Measurements from ENCODE around the gene NGB.
"Not testable (repeated sequence)": the region's sequence is repeated elsewhere in the genome, so short reads cannot be mapped to it uniquely, and the experiment has no call there.

NGB gene, protein sequence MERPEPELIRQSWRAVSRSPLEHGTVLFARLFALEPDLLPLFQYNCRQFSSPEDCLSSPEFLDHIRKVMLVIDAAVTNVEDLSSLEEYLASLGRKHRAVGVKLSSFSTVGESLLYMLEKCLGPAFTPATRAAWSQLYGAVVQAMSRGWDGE

DNA sequence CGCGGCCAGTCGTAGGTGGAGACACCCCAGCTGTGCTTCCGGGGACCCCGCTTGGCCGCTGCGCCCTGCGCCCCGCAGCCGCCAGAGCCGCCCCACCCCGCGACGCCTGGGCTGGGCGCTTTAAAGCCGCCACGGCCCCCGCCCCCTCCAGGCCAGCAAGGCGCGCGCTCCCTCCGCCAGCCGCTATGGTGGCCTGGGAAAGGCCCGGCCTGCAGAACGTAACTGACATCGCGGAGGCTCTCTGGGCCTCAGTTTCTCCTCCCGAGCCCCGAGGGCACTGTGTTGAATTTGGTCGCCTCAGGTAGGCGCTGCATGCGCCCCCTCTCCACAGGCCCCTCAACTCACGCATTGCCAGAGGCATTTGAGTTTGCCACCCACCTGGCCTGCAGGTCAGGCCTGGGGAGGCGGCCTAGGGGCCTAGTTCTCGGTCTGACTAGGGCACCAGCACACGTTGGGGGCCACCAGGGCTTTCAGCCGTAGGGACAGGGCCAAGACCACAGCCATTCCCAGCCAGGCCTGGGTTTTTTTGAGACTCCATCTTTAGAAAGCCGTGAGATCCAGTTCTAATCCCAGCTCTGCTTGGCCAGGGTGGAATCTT is at the start of gene NGB:
Gene NGB, minus strand, starts transcription at position 94 of the 598 bp plus-strand sequence. CDS start 269 bp downstream, outside the sequence.
- DNase-seq (ENCODE audit: low read depth in 2 of 2) = no peak

DNA sequence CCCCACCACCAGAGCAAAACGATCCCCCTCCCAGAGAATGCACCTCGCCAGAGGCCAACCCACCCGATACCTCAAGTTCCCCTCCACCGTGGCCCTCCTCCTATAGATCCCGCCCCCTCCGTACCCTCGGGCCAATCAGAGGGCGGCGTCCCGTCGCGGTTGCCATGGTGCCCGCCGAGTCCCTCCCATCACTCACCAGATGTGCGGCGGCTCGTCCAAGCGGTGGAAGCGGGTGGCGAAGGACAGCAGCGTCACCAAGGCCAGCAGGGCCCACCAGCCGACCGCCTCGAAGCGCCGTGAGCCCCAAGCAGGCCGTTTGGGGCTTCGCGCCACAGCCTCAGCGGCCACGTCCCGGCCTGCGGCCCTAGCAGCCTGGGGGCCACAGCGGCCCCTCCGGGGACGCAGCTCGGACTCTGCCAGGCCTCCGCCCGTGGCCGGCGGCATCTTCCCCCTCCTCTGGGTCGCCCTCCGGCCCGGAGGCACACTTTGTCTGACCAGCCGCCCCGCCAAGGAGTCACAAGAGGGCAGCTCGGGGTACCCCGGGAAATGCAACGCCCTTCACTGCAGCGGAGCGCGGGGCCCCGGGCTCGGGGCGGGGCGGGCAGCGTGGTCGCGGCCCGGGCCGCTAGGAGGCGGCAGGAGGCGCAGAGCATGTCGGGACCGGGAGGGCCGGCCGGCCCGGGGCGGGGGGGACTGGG is 49.4 kb upstream of the NGB start, which contains the start of gene POMT2:
Gene POMT2, minus strand, starts transcription at position 646 of the 698 bp plus-strand sequence. Its CDS starts 202 bp downstream, at position 444.
- DNase-seq (ENCODE audit: low read depth in 2 of 2) = peak; percentile 88 to 90

DNA sequence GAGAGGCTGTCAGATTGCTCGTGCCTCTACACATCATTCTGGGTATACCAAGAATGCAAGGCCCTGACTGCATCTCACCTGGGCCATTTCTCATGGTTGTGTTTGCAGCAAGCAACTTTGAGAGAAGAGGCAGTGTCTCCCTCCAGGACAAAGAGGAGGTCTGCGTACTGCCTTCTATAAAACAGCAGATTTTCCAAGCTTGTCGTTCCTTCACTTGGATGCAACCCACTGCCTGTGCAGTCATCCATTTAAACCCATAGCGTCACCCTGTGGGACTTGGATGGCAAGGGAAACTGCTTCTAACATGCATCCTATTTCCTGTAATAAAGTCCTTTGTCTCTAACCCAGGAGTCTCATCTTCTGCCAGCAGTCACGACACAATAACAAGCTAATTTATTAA is 48.4 kb upstream of the NGB start:
- DNase-seq (ENCODE audit: low read depth in 2 of 2) = no peak

DNA sequence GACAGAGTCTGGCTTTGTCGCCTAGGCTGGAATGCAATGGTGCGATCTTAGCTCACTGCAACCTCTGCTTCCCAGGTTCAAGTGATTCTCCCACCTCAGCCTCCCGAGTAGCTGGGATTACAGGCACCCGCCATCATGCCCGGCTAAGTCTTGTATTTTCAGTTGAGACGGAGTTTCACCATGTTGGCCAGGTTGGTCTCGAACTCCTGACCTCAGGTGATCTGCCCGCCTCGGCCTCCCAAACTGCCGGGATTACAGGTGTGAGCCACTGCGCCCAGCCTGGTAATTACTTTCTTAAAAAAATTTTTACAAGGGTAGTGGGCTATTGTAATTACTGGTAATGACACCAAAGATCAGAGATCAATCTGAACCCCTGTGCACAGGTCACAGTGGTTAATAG is 47.8 kb upstream of the NGB start:
- not testable (repeated sequence) for DNase-seq (ENCODE audit: low read depth in 2 of 2)

DNA sequence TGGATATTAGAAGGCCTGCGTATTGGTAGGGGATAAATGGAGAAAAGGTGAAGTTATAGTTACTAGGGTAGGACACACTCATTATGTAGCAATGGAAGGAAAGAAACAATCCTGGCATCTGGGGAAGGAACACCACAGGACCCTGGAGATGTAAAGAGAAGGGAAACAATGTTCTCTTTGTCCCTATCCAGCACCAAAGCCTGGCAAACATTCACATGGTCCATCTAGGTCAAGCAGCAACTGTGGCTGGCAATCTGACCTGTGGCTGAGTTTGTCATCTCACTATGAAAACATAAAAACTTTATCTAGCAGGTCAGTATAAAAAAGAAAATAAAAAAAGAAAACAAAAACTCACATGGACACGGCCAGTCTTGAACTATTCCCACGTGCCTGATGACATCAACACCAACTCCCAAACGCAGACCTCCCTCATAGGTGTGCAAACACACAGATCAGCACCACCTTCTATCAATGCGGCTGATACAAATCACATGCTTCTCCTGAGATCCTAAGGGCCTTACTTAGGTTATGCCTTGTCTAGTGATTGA is 47.1 kb upstream of the NGB start:
- DNase-seq (ENCODE audit: low read depth in 2 of 2) = no peak

DNA sequence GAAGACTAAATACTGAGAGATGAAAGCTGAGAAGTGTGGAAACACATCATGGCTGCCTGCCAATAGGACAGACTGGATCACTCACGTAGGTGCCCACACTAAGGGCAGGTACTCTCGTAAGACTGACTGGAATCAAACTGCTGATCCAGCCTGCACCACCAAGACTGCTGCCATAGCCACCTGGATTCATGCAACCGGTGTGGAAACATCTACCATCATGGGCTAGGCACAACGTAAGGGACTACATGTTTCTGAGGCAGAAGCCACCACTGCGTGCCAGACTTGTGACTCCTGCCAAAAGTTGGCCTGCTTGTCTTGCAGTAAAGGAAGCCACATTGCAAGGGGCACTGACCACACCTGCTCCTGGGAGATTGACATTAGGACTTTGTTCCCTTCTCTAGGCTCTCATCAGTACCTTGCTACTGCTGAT is 45.9 kb upstream of the NGB start:
- DNase-seq (ENCODE audit: low read depth in 2 of 2) = no peak

DNA sequence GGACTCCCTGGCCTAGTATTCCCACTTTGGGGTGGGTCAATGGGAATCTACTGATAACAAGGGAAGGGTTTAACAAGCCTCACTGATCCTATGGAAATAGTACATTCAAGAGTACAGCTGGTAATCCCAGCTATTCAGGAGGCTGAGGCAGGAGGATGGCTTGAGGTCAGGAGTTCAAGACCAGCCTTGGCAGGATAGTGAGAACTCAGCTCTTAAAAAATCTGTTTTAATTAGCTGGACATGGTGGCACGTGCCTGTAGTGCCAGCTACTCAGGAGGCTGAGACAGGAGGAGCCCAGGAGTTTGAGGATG is 45.1 kb upstream of the NGB start:
- DNase-seq (ENCODE audit: low read depth in 2 of 2) = no peak

DNA sequence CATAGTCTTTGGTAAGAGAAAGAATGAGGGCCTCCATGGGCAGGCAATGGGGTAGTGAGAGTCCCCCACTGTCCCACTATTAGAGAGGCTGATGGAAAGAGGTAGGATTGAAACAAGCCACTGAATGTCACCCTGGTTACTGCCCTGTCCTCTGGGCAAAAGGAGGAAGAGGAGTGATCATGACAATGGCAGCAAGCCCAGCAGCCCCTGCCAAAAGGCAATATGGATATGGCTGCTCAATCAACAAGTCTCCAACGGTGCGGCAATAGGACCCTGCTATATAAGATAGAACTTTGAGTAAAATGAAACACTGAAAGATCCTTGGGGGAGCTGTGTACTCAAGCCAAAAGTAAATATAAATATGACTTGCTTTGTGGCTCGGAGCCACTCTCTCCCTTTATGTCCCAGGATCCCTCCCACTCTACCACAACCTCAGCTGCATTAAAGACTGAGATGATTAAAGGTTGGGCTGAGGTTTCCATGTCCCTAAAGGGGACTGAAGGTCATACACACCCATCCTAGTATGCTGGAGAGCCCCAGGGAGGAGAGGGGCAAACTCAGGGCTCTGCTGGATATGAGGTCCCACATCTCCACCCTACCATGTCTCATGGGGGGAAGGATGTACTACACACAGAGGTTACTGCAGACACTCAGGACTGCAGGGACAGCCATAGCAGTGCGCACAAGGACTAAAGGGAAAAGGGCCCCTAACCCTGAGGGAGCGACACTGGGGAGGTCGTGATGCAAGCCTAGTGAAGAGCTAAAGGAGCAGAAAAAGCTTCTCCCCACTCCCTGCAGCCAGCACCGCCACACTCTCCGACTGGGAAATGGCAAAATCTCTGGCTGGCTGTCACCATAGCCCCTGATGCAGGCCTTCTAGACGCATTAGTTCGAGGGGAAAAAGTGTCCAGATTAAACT is 43.8 kb upstream of the NGB start:
- DNase-seq (ENCODE audit: low read depth in 2 of 2) = no peak

DNA sequence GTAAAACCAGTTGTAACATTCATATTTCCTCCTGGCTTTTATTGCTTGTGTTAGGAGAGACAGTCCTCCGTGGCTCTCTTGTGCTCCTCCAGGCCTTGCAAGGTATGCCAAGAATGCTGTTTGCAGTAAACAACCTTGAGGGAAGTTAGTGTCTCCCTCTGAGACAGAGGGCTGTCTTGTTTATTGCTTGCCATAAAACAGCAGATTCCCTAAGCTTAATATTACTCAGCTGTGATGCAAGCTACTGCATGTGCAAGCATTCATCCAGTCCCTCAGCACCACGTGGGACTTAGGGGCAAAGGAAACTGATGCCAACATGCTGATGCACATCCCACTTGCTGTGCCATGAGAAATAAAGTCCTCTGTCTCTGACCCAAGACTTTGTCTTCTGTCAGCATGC is 43.0 kb upstream of the NGB start:
- no peak for DNase-seq (ENCODE audit: low read depth in 2 of 2)

DNA sequence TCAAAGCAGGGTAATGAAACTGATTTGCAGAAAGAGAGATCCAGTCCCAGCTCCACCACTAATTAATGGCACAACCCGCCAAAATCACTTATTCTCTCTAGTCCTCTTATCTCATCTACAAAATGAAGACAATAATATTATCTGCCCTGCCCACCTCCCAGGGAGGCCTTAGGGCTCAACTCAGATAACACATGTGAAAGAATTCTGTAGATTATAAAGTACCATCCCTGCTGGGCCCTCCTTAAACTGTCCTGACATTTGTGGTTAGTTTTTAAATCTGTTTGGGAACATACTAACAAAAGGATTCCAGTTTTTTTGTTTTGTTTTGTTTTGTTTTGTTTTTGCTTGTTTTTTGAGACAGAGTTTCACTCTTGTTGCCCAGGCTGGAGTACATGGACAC is 42.4 kb upstream of the NGB start:
- no peak for DNase-seq (ENCODE audit: low read depth in 2 of 2)

DNA sequence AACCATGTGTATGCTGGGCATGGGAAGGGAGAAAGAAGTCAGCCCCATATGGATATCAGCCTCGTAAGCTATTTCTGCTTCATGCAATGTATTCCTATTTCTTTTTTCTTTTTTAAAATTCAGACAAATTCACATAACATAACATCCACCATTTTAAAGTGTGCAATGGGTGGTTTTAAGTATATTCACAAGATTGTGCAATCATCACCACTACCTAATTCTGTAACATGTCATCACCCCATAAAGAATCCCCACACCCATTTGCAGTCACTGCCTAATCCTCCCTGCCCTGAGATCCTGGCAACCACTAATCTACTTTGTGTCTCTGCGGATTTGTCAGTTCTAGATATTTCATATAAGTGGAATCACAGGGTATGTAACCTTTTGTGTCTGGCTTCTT is 40.2 kb upstream of the NGB start:
- DNase-seq (ENCODE audit: low read depth in 2 of 2) = no peak

DNA sequence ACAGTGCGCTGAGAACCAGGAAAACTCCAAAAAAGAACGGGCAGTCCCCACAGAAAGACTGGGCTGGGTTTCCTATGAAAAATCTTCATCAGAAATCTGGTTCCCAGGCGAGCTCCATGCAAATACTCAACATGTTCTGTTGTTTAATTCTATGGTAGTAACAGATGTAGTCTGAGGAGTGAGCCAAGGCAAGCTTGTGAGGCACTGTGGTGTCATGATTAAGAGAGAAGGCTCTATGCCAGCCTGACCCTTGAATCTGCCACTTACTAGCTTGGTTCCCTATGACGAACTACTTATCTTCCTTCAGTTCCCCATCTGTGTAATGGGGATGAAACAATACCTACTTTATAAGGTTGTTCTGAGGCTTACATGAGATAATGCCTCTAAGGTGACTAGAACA is 39.0 kb upstream of the NGB start:
- DNase-seq (ENCODE audit: low read depth in 2 of 2) = no peak

DNA sequence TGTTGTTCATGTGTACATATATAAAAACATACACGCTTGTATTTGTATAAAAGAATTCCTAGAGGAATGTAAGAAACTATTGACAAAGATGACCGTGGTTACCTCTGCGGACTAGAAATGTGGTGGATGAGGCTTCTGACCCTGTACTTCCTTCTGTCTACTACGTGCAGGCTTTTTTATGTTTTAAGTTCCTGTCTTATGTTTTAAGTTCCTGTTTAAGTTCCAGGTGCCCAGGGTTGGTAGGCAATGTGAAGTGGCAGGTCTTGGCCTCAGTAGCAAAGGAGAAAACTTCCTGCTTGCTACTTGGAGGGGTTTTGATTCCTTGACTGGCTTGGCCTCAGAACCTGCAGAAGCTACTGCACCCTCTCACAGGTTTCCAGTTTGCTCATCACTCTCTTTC is 38.1 kb upstream of the NGB start:
- DNase-seq (ENCODE audit: low read depth in 2 of 2) = no peak

DNA sequence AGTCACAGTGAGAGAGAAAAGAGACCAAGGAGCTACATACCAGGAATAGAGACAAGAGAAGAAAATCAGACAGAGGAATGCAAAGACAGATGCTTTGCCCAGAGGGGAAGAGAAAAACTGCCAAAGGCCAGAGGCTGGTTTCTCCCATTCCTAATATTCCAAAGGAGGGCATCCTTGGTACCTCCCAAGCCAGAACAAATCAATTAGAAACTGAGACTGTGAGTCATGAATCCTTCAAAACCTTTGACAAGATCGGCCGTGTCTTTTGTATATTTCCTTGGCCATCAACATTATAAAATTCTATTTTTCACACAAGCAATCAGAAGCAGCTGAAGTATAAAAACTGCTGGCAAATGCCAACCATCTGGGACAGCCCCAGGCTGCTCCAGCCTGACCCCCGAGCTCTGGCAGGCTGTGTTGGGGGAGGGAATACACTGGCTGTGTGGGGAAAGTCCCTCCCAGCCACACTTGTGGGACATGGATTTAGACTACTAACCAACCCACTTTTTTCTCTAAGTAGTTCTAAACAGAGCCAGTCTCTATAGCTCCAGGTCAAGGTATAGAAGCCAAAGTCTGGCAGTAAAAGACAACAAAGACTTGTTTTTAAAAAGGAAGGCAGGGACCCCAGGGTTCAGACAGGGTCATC is 36.0 kb upstream of the NGB start:
- DNase-seq (ENCODE audit: low read depth in 2 of 2) = no peak

DNA sequence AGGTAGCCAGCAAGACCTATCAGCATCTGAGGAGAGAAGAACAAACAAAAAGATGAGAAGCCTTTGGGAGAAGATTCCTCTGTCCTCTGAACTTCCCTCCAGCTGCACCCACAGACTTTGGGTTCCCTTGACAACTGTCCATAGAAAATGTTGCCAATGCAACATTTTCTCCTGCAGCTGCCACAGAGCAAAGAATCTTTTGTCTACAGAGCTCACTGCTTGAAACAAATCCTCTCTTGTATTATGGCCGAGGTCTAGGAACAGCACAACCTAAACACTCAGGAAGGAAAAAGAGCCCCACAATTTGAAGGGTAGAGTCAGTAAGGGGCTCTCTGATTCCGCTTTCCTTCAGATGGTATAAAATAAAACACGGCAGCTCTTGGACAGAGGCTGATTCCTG is 35.4 kb upstream of the NGB start:
- no peak for DNase-seq (ENCODE audit: low read depth in 2 of 2)

DNA sequence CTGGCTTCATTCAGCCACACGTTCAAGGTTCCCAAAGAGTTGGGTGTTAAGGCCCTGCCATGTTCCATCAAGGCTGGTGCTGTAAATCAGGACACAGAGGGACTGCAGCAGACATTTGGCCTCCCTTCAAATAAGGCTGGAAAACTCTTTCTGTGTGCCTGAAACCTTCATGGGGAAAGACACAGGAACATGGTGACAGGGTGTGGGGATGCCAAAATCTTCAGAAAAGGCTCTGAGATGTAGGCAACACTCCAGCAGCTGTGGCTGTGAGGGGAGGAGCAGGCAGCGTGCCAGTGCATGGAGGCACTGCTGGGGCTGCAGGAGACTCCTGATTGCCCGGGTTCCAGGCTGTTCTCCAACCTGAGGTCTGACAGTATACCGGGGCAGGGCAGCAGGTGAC is 34.7 kb upstream of the NGB start:
- no peak for DNase-seq (ENCODE audit: low read depth in 2 of 2)

DNA sequence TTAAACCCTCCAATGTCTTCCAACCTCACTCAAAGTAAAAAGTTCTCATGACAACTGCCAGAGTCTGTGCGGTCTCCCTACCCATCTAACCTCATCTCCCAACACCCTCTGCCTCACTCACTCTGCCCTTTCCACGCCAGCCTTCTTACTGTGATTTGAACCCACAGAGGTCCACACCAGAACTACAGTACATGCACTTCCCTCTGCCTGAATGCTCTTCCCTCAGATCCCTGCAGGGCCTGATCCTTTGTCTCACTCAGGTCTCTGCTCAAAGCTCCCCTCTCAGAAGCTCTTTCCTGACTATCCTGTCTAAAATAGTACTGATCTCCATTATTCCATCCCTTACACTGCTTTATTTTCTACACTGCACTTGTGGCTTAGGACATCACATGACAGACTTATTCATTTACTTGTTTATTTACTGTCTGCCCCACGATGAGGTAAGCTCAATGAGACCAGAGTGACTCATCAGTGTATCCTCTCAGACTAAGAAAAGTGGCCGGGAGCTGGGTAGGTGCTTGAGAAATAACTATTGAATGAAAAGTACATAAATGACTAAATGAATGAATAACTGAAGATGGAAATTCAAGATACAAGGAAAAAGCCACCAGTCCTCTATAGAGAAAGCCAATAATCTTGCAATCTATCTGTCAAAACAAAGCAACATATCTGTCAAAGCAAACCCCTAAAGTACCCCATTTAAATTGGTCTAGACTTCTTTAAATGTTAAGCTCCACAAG is 32.6 kb upstream of the NGB start:
- DNase-seq (ENCODE audit: low read depth in 2 of 2) = peak in 1 of 2 donors; percentile 31

DNA sequence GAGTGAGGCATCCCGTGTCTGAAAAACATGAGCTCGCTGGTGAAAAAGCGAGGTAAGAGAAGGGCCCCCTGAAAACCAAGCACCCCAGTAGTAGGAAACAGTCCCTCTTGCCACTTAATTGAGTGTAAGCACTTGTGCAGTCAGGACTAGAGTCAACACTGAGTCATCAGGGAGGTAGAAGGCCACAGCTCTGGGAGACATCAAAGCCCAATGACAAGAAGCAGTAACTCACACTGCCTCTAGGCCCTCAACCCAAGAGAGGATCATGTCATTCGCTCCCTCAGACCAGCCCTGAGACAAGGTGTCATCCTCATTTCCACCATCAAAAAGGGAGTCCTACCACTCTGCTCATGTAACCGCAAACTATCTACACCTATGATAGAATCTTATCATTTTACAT is 31.9 kb upstream of the NGB start:
- DNase-seq (ENCODE audit: low read depth in 2 of 2) = peak; percentile 23 to 30

DNA sequence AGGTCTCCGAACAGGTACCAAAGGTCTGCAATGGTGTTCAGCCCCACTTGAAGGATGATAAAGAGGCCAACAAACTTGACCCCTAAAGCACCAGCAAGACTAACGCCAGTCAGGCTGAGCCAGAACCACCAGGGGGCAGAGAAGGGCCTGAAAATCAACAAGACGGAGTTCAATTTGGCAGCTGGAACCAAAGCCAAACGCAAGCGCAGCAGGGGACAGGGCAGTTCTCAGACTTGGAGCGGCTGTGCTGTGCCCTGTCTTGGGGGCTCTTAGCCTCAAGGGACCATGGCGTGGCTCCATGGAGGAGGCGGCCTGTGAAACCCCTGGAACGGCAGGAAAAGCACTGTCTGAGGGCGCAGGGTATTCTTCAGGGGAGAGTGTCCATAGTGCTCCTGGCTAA is 30.1 kb upstream of the NGB start:
- peak; percentile 30 to 54 for DNase-seq (ENCODE audit: low read depth in 2 of 2)

DNA sequence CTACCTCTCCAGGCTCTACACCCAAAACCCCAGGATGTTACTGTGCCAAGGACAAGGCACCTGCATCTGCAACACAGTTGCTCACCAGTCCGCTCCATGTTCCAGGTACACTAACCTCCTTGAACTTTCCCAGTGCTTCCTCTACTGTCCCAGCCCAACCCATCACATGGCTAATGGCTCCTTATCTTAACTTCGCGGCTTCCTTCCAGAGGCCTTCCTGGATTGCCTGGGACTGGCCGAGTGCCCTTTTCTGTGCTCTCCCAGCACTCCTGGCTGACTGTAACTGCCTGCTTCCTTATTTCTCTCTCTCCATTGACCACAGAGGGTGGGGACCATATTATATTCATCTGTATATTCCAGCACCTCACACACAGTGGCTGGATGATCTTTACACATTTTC is 28.8 kb upstream of the NGB start:
- DNase-seq (ENCODE audit: low read depth in 2 of 2) = no peak

DNA sequence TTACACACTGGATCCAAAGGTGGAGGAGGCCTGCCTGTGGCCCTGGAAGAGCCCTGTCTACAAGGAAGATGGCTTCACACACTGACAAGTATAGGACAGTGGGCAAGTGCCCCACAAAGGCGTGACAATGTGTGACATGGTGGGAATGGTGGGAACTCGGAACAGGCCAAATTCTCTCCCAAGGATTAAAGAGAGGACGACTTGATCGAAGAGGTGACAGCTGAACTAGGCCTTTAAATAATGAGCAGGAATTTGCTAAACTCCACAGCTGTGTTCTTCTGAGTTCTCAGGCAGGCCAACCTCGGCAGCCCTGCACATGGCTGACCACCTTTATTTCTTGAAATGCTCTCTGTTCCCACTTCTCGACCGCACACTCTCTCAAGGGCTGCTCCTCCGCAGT is 25.9 kb upstream of the NGB start:
- no peak for DNase-seq (ENCODE audit: low read depth in 2 of 2)

Data from stimulated activated CD8-positive, alpha-beta memory T cell treated with anti-CD3 and anti-CD28 coated beads, Interleukin-2, amount 100 ng/mL, for 48 hours (primary cell).